ENCODE results near the gene SALL1. TPM values are rescaled to one million over a fixed set of nuclear protein-coding genes. Genes with fewer than 3 reads are reported as not detected.

SALL1 gene
- total and polyA plus RNA-seq, 2 of the 13 experiments (the other 11 are each of a cell fraction or from before 2014, with no cell fraction given), result 6.6 to 12.3 TPM

GRCh38 chr16:51150165-51150887 lies 744 bp downstream of the SALL1 start (continued):
- TF ChIP-seq, protein P1, sequence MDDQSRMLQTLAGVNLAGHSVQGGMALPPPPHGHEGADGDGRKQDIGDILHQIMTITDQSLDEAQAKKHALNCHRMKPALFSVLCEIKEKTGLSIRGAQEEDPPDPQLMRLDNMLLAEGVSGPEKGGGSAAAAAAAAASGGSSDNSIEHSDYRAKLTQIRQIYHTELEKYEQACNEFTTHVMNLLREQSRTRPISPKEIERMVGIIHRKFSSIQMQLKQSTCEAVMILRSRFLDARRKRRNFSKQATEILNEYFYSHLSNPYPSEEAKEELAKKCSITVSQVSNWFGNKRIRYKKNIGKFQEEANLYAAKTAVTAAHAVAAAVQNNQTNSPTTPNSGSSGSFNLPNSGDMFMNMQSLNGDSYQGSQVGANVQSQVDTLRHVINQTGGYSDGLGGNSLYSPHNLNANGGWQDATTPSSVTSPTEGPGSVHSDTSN (CRISPR knock-in tag; IDR thresholded peaks at IDR 0.05; ENCODE audit: borderline replicate concordance), result no peak
- 0 out of 2 replicates have a peak, but pooled peaks have one; percentile 14 for TF ChIP-seq HIC2 (CRISPR knock-in tag; IDR thresholded peaks at IDR 0.05; ENCODE audit: low read depth)
- peak; percentile 82; the same call in 1 of the 2 replicates for TF ChIP-seq ZNF816 (CRISPR knock-in tag; IDR thresholded peaks at IDR 0.05; ENCODE audit: borderline replicate concordance)
- 0 out of 2 replicates have a peak, but pooled peaks have one; percentile 19 for TF ChIP-seq KMT2B (CRISPR knock-in tag; IDR thresholded peaks at IDR 0.05)
- TF ChIP-seq, protein P2, sequence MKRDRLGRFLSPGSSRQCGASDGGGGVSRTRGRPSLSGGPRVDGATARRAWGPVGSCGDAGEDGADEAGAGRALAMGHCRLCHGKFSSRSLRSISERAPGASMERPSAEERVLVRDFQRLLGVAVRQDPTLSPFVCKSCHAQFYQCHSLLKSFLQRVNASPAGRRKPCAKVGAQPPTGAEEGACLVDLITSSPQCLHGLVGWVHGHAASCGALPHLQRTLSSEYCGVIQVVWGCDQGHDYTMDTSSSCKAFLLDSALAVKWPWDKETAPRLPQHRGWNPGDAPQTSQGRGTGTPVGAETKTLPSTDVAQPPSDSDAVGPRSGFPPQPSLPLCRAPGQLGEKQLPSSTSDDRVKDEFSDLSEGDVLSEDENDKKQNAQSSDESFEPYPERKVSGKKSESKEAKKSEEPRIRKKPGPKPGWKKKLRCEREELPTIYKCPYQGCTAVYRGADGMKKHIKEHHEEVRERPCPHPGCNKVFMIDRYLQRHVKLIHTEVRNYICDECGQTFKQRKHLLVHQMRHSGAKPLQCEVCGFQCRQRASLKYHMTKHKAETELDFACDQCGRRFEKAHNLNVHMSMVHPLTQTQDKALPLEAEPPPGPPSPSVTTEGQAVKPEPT (CRISPR knock-in tag; IDR thresholded peaks at IDR 0.05; ENCODE audit: low read depth), result no peak
- TF ChIP-seq ZFP90 (CRISPR knock-in tag; IDR thresholded peaks at IDR 0.05; ENCODE audit: borderline replicate concordance), result 0 out of 2 replicates have a peak, but pooled peaks have one; percentile 47
- TF ChIP-seq, protein P3, sequence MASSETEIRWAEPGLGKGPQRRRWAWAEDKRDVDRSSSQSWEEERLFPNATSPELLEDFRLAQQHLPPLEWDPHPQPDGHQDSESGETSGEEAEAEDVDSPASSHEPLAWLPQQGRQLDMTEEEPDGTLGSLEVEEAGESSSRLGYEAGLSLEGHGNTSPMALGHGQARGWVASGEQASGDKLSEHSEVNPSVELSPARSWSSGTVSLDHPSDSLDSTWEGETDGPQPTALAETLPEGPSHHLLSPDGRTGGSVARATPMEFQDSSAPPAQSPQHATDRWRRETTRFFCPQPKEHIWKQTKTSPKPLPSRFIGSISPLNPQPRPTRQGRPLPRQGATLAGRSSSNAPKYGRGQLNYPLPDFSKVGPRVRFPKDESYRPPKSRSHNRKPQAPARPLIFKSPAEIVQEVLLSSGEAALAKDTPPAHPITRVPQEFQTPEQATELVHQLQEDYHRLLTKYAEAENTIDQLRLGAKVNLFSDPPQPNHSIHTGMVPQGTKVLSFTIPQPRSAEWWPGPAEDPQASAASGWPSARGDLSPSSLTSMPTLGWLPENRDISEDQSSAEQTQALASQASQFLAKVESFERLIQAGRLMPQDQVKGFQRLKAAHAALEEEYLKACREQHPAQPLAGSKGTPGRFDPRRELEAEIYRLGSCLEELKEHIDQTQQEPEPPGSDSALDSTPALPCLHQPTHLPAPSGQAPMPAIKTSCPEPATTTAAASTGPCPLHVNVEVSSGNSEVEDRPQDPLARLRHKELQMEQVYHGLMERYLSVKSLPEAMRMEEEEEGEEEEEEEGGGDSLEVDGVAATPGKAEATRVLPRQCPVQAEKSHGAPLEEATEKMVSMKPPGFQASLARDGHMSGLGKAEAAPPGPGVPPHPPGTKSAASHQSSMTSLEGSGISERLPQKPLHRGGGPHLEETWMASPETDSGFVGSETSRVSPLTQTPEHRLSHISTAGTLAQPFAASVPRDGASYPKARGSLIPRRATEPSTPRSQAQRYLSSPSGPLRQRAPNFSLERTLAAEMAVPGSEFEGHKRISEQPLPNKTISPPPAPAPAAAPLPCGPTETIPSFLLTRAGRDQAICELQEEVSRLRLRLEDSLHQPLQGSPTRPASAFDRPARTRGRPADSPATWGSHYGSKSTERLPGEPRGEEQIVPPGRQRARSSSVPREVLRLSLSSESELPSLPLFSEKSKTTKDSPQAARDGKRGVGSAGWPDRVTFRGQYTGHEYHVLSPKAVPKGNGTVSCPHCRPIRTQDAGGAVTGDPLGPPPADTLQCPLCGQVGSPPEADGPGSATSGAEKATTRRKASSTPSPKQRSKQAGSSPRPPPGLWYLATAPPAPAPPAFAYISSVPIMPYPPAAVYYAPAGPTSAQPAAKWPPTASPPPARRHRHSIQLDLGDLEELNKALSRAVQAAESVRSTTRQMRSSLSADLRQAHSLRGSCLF (CRISPR knock-in tag; IDR thresholded peaks at IDR 0.05; ENCODE audit: borderline replicate concordance), result peak; percentile 66; the same call in 1 of the 2 replicates
- peak; percentile 84 for TF ChIP-seq RBFOX2 (IDR thresholded peaks at IDR 0.05; ENCODE audit: low read depth, low read length)
- TF ChIP-seq POLR2A (IDR thresholded peaks at IDR 0.05; ENCODE audit: insufficient read depth in 1 of 2, low read depth in 2 of 2, low read length in 2 of 2), result peak in 1 of 2 experiments; percentile 11; a peak in 1 of 4 replicates
- TF ChIP-seq, protein P4, sequence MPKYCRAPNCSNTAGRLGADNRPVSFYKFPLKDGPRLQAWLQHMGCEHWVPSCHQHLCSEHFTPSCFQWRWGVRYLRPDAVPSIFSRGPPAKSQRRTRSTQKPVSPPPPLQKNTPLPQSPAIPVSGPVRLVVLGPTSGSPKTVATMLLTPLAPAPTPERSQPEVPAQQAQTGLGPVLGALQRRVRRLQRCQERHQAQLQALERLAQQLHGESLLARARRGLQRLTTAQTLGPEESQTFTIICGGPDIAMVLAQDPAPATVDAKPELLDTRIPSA (CRISPR knock-in tag; IDR thresholded peaks at IDR 0.05; ENCODE audit: borderline replicate concordance), result no peak
- TF ChIP-seq, protein P5, sequence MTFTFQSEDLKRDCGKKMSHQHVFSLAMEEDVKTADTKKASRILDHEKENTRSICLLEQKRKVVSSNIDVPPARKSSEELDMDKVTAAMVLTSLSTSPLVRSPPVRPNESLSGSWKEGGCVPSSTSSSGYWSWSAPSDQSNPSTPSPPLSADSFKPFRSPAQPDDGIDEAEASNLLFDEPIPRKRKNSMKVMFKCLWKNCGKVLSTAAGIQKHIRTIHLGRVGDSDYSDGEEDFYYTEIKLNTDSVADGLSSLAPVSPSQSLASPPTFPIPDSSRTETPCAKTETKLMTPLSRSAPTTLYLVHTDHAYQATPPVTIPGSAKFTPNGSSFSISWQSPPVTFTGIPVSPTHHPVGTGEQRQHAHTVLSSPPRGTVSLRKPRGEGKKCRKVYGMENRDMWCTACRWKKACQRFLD (CRISPR knock-in tag; IDR thresholded peaks at IDR 0.05; ENCODE audit: borderline replicate concordance), result no peak
- no peak for TF ChIP-seq TCF7 (IDR thresholded peaks at IDR 0.05; ENCODE audit: low read depth)
- TF ChIP-seq AGO2 (optimal IDR thresholded peaks at IDR 0.05; ENCODE audit: low read depth, low read length), result peak; percentile 94
- TF ChIP-seq ZMAT3 (CRISPR knock-in tag; conservative IDR thresholded peaks at IDR 0.05), result peak; percentile 26; the same call in 1 of the 2 replicates
- TF ChIP-seq ATF7-NPFF (CRISPR knock-in tag; IDR thresholded peaks at IDR 0.05; ENCODE audit: low read depth), result 0 out of 2 replicates have a peak, but pooled peaks have one; percentile 50

Data from HepG2 (cell line).